ENCODE data around the gene KRT75. TPM values are rescaled to one million over a fixed set of nuclear protein-coding genes. Genes with fewer than 3 reads are reported as not detected.

KRT75 gene
- polyA plus RNA-seq, 1 donor from 2014 or later, result not detected

DNA sequence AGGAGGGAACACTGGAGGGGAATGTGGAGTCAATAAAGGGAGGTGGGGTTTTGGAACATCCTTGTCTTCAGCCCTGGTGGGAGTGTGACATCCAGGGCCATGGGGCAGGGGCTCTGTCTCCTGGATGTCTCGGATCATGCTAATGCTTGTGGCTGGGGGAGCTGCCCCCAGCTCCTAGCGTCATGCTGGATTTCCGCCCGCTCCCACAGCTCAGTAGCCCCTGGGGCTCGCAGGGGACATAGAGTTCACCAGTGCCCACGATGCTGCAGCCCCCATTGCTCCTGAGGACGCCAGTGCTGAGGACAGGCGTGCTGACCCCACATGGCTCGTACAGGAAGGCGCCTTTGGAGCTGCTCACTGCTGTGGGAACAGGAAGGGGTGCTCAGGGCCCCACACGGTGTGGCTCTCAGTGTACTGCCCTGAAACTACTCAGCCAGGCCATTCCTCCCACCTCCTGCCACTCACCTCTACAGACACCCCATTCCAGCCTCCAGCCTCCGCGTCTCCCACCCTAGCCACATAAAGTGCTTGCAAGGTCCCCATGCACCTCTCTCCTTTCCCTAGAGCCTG is 39.2 kb downstream of the KRT75 start:
- Histone ChIP-seq H3K36me3 (ENCODE audit: insufficient read depth, low read length) (no peaks in the 10 kb centered on the region), H2AFZ (ENCODE audit: low read depth, low read length) (no peak overlapping the region), H3K27me3 (ENCODE audit: insufficient read depth, low read depth, low read length) (no peaks in the 10 kb centered on the region), H3K9ac (ENCODE audit: low read length) (no peak overlapping the region), H3K9me2 (ENCODE audit: insufficient read depth, low read length) (no peaks in the 10 kb centered on the region), H3K9me3 (ENCODE audit: low read length) (no peaks in the 10 kb centered on the region), H3F3A (ENCODE audit: insufficient read depth, low read length, poor library complexity, severe bottlenecking) (no peaks in the 10 kb centered on the region), H3K4me3 (ENCODE audit: low read length) (no peak overlapping the region), H4K20me1 (ENCODE audit: insufficient read depth) (no peaks in the 10 kb centered on the region), H3K27ac (ENCODE audit: low read length) (no peak overlapping the region), H3K79me2 (replicated peaks; ENCODE audit: insufficient read depth, low read length) (no peaks in the 10 kb centered on the region), H3K4me2 (ENCODE audit: low read length) (no peak overlapping the region)
- TF ChIP-seq TAF1 (IDR thresholded peaks at IDR 0.05; ENCODE audit: low read depth) (no peak), RAD21 (conservative IDR thresholded peaks at IDR 0.05) (no peak), MXI1 (conservative IDR thresholded peaks at IDR 0.05; ENCODE audit: poor library complexity, severe bottlenecking) (no peak), EZH2 (IDR thresholded peaks at IDR 0.05; ENCODE audit: borderline replicate concordance, insufficient read depth, low read length, poor library complexity, severe bottlenecking) (no peak), POLR2AphosphoS5 (IDR thresholded peaks at IDR 0.05) (no peak), EP300 (conservative IDR thresholded peaks at IDR 0.05; ENCODE audit: poor library complexity, severe bottlenecking) (no peak), SMC3 (conservative IDR thresholded peaks at IDR 0.05; ENCODE audit: poor library complexity) (no peak)
- TF ChIP-seq, protein P1, sequence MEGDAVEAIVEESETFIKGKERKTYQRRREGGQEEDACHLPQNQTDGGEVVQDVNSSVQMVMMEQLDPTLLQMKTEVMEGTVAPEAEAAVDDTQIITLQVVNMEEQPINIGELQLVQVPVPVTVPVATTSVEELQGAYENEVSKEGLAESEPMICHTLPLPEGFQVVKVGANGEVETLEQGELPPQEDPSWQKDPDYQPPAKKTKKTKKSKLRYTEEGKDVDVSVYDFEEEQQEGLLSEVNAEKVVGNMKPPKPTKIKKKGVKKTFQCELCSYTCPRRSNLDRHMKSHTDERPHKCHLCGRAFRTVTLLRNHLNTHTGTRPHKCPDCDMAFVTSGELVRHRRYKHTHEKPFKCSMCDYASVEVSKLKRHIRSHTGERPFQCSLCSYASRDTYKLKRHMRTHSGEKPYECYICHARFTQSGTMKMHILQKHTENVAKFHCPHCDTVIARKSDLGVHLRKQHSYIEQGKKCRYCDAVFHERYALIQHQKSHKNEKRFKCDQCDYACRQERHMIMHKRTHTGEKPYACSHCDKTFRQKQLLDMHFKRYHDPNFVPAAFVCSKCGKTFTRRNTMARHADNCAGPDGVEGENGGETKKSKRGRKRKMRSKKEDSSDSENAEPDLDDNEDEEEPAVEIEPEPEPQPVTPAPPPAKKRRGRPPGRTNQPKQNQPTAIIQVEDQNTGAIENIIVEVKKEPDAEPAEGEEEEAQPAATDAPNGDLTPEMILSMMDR (IDR thresholded peaks at IDR 0.05; ENCODE audit: poor library complexity, severe bottlenecking), result no peak
- TF ChIP-seq, protein P2, sequence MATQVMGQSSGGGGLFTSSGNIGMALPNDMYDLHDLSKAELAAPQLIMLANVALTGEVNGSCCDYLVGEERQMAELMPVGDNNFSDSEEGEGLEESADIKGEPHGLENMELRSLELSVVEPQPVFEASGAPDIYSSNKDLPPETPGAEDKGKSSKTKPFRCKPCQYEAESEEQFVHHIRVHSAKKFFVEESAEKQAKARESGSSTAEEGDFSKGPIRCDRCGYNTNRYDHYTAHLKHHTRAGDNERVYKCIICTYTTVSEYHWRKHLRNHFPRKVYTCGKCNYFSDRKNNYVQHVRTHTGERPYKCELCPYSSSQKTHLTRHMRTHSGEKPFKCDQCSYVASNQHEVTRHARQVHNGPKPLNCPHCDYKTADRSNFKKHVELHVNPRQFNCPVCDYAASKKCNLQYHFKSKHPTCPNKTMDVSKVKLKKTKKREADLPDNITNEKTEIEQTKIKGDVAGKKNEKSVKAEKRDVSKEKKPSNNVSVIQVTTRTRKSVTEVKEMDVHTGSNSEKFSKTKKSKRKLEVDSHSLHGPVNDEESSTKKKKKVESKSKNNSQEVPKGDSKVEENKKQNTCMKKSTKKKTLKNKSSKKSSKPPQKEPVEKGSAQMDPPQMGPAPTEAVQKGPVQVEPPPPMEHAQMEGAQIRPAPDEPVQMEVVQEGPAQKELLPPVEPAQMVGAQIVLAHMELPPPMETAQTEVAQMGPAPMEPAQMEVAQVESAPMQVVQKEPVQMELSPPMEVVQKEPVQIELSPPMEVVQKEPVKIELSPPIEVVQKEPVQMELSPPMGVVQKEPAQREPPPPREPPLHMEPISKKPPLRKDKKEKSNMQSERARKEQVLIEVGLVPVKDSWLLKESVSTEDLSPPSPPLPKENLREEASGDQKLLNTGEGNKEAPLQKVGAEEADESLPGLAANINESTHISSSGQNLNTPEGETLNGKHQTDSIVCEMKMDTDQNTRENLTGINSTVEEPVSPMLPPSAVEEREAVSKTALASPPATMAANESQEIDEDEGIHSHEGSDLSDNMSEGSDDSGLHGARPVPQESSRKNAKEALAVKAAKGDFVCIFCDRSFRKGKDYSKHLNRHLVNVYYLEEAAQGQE (IDR thresholded peaks at IDR 0.05; ENCODE audit: borderline replicate concordance), result no peak

DNA sequence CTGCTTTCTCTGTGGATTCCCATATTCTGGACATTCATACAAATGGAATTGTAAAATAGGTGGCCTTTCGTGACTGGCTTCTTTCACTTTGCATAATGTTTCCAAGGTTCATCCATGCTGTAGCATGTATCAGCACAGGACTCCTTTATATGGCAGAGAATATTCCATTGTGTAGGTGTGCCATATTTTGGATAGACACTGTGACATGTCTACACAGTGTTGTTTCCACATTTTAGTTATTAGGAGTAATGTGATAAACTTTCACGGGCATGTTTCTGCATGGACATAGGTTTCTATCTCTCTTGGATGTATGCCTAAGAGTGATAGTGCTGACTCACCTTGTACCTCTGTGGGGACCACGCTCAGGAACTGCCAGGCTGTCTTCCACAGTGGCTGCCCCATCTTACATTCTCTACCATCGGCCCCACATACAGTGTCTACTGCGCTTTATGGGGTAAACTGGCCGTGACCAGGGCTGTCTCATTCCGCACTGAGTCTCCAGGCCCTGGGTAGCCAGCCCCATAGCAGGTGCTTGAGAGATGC is 41.6 kb downstream of the KRT75 start:
- Histone ChIP-seq H3K9ac (ENCODE audit: low read length) (no peak overlapping the region), H3K9me2 (ENCODE audit: insufficient read depth, low read length) (no peaks in the 10 kb centered on the region), H3K27ac (ENCODE audit: low read length) (no peak overlapping the region), H3K79me2 (replicated peaks; ENCODE audit: insufficient read depth, low read length) (no peaks in the 10 kb centered on the region), H3K9me3 (ENCODE audit: low read length) (no peaks in the 10 kb centered on the region), H3K4me2 (ENCODE audit: low read length) (no peak overlapping the region), H3K4me3 (ENCODE audit: low read length) (no peak overlapping the region), H4K20me1 (ENCODE audit: insufficient read depth) (no peaks in the 10 kb centered on the region), H2AFZ (ENCODE audit: low read depth, low read length) (no peak overlapping the region), H3F3A (ENCODE audit: insufficient read depth, low read length, poor library complexity, severe bottlenecking) (no peaks in the 10 kb centered on the region), H3K27me3 (ENCODE audit: insufficient read depth, low read depth, low read length) (no peaks in the 10 kb centered on the region), H3K36me3 (ENCODE audit: insufficient read depth, low read length) (no peaks in the 10 kb centered on the region)
- no peak for TF ChIP-seq RAD21 (conservative IDR thresholded peaks at IDR 0.05)
- no peak for TF ChIP-seq SMC3 (conservative IDR thresholded peaks at IDR 0.05; ENCODE audit: poor library complexity)
- no peak for TF ChIP-seq EZH2 (IDR thresholded peaks at IDR 0.05; ENCODE audit: borderline replicate concordance, insufficient read depth, low read length, poor library complexity, severe bottlenecking)
- no peak for TF ChIP-seq TAF1 (IDR thresholded peaks at IDR 0.05; ENCODE audit: low read depth)
- TF ChIP-seq, protein P1 (IDR thresholded peaks at IDR 0.05; ENCODE audit: poor library complexity, severe bottlenecking), result no peak
- no peak for TF ChIP-seq POLR2AphosphoS5 (IDR thresholded peaks at IDR 0.05)
- TF ChIP-seq, protein P2 (IDR thresholded peaks at IDR 0.05; ENCODE audit: borderline replicate concordance), result no peak
- no peak for TF ChIP-seq MXI1 (conservative IDR thresholded peaks at IDR 0.05; ENCODE audit: poor library complexity, severe bottlenecking)
- no peak for TF ChIP-seq EP300 (conservative IDR thresholded peaks at IDR 0.05; ENCODE audit: poor library complexity, severe bottlenecking)

All from neural cell (in vitro differentiated cells).